ENCODE measurements around the gene FBXW5. TPM values are rescaled to one million over a fixed set of nuclear protein-coding genes. Genes with fewer than 3 reads are reported as not detected.

The FBXW5 gene
- total RNA-seq, 2 experiments from 2014 or later: 63.3 to 89.6 TPM

GRCh38 chr9:136896027-136896426 lies 48.5 kb downstream of the FBXW5 start:
- no peaks in the 10 kb centered on the region for H3K4me1 ChIP-seq (ENCODE audit: insufficient read depth, low read length, poor library complexity, severe bottlenecking)
- ChIA-PET POLR2A (interaction anchor here (0.6 kb wide), 1 partner anchor 1115 kb away, joined by 6 read pairs; no protein-coding TSS in a partner anchor), CTCF (ENCODE audit: unreplicated experiment) (no interaction called here)
- intact Hi-C loops (cut with micrococcal nuclease; ENCODE audit: unreplicated experiment): no loop called here
- peaks cover 42% of the 10 kb centered on the region; the same call in 1 of the 2 replicates for H3K79me2 ChIP-seq (ENCODE audit: insufficient read depth, low read depth, low read length)
- TF ChIP-seq EZH2phosphoT487 (IDR thresholded peaks at IDR 0.05; ENCODE audit: borderline replicate concordance, low read depth, low read length): no peak
- TF ChIP-seq, protein P1, sequence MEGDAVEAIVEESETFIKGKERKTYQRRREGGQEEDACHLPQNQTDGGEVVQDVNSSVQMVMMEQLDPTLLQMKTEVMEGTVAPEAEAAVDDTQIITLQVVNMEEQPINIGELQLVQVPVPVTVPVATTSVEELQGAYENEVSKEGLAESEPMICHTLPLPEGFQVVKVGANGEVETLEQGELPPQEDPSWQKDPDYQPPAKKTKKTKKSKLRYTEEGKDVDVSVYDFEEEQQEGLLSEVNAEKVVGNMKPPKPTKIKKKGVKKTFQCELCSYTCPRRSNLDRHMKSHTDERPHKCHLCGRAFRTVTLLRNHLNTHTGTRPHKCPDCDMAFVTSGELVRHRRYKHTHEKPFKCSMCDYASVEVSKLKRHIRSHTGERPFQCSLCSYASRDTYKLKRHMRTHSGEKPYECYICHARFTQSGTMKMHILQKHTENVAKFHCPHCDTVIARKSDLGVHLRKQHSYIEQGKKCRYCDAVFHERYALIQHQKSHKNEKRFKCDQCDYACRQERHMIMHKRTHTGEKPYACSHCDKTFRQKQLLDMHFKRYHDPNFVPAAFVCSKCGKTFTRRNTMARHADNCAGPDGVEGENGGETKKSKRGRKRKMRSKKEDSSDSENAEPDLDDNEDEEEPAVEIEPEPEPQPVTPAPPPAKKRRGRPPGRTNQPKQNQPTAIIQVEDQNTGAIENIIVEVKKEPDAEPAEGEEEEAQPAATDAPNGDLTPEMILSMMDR (conservative IDR thresholded peaks at IDR 0.05; ENCODE audit: low read length): no peak
- DNase-seq (ENCODE audit: low spot score): no peak
- H3K4me2 ChIP-seq (ENCODE audit: low read length): no peak overlapping the region
- no peak overlapping the region for H2AFZ ChIP-seq (ENCODE audit: low read length)
- BruUV-seq (replicated peaks): no TSS peak
- no peak overlapping the region for H3K4me3 ChIP-seq (ENCODE audit: low read depth, low read length, poor library complexity, severe bottlenecking)
- peaks cover 68% of the 10 kb centered on the region for H3K36me3 ChIP-seq (ENCODE audit: insufficient read depth, low read length)
- H3K9me2 ChIP-seq (ENCODE audit: insufficient read depth, low read length): no peaks in the 10 kb centered on the region
- H3K27ac ChIP-seq (ENCODE audit: low read depth, low read length, poor library complexity, severe bottlenecking): no peak overlapping the region
- no peaks in the 10 kb centered on the region; the same call in 1 of the 2 replicates for H4K20me1 ChIP-seq (ENCODE audit: insufficient read depth, low read length)
- no peaks in the 10 kb centered on the region for H3K9me3 ChIP-seq (ENCODE audit: low read length)

DNA sequence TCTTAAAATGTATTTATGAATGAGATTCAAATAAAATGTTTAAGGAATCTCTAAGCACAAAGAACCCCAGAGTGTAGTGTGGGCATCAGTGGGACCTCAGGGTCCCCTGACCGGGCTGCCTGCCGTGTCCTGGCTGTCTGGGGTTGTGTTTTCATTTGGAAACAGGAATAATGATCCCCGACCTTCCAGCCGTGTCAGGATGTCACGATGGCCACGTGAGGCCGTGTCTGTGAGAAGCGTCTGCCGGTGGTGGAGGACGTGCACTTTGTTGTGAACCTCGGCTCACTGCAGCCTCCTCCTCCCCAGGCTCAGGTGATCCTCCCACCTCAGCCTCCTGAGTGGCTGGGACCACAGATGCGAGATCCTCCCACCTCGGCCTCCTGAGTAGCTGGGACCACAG lies 53.9 kb downstream of the FBXW5 start:
- Histone ChIP-seq H3K4me2 (ENCODE audit: low read length) (no peak overlapping the region), H3K9me3 (ENCODE audit: low read length) (no peaks in the 10 kb centered on the region), H4K20me1 (ENCODE audit: insufficient read depth, low read length) (peaks cover 10% of the 10 kb centered on the region; the same call in 1 of the 2 replicates), H3K79me2 (ENCODE audit: insufficient read depth, low read depth, low read length) (peaks cover 80% of the 10 kb centered on the region), H3K9me2 (ENCODE audit: insufficient read depth, low read length) (no peaks in the 10 kb centered on the region), H3K4me3 (ENCODE audit: low read depth, low read length, poor library complexity, severe bottlenecking) (no peak overlapping the region), H2AFZ (ENCODE audit: low read length) (no peak overlapping the region), H3K4me1 (ENCODE audit: insufficient read depth, low read length, poor library complexity, severe bottlenecking) (no peaks in the 10 kb centered on the region), H3K36me3 (ENCODE audit: insufficient read depth, low read length) (peaks cover 48% of the 10 kb centered on the region), H3K27ac (ENCODE audit: low read depth, low read length, poor library complexity, severe bottlenecking) (no peak overlapping the region)
- ChIA-PET POLR2A (interaction anchor here (0.8 kb wide), 1 partner anchor 11 kb away, joined by 4 read pairs; no protein-coding TSS in a partner anchor), CTCF (ENCODE audit: unreplicated experiment) (no interaction called here)
- DNase-seq (ENCODE audit: low spot score): no peak
- no peak for TF ChIP-seq EZH2phosphoT487 (IDR thresholded peaks at IDR 0.05; ENCODE audit: borderline replicate concordance, low read depth, low read length)
- TF ChIP-seq, protein P1 (conservative IDR thresholded peaks at IDR 0.05; ENCODE audit: low read length): no peak
- BruUV-seq (replicated peaks): no TSS peak
- intact Hi-C loops (cut with micrococcal nuclease; ENCODE audit: unreplicated experiment): no loop called here

Other genes starting within 250 kb of the FBXW5 start
Only the 30 nearest of the 32 such genes appear.
- 13.3 and 13.9 TPM in 2 replicates for gene DIPK1B, start 232.2 kb downstream of the FBXW5 start, total RNA-seq (2014; rRNA removed; shearing (Covaris generic))
- gene DIPK1B, start 232.2 kb downstream of the FBXW5 start, total RNA-seq (2022): 0.30 and 0.74 TPM in 2 replicates
- not detected in 2 replicates for gene LCN10, start 201.8 kb downstream of the FBXW5 start, total RNA-seq (2014; rRNA removed; shearing (Covaris generic))
- gene LCN10, start 201.8 kb downstream of the FBXW5 start, total RNA-seq (2022): not detected in 2 replicates
- not detected in 2 replicates for gene LCN6, start 196.2 kb downstream of the FBXW5 start, total RNA-seq (2014; rRNA removed; shearing (Covaris generic))
- not detected in 2 replicates for gene LCN6, start 196.2 kb downstream of the FBXW5 start, total RNA-seq (2022)
- gene LCN8, start 186.5 kb downstream of the FBXW5 start, total RNA-seq (2014; rRNA removed; shearing (Covaris generic)): not detected in 2 replicates
- not detected in 2 replicates for gene LCN8, start 186.5 kb downstream of the FBXW5 start, total RNA-seq (2022)
- gene LCN15, start 180.2 kb downstream of the FBXW5 start, total RNA-seq (2014; rRNA removed; shearing (Covaris generic)): not detected in 2 replicates
- not detected in 2 replicates for gene LCN15, start 180.2 kb downstream of the FBXW5 start, total RNA-seq (2022)
- 61.9 and 70.2 TPM in 2 replicates for gene TMEM141, start 153.4 kb downstream of the FBXW5 start, total RNA-seq (2014; rRNA removed; shearing (Covaris generic))
- 41.5 and 43.2 TPM in 2 replicates for gene TMEM141, start 153.4 kb downstream of the FBXW5 start, total RNA-seq (2022)
- gene CCDC183, start 148.4 kb downstream of the FBXW5 start, total RNA-seq (2014; rRNA removed; shearing (Covaris generic)): 1.3 and 2.2 TPM in 2 replicates
- gene CCDC183, start 148.4 kb downstream of the FBXW5 start, total RNA-seq (2022): 0.44 and 0.88 TPM in 2 replicates
- gene RABL6, start 136.8 kb downstream of the FBXW5 start, total RNA-seq (2014; rRNA removed; shearing (Covaris generic)): 97.0 and 113 TPM in 2 replicates
- 126 and 133 TPM in 2 replicates for gene RABL6, start 136.8 kb downstream of the FBXW5 start, total RNA-seq (2022)
- gene AJM1, start 102.3 kb downstream of the FBXW5 start, total RNA-seq (2014; rRNA removed; shearing (Covaris generic)): 2.4 and 2.5 TPM in 2 replicates
- 4.6 and 5.1 TPM in 2 replicates for gene AJM1, start 102.3 kb downstream of the FBXW5 start, total RNA-seq (2022)
- 56.9 and 81.9 TPM in 2 replicates for gene PHPT1, start 95.3 kb downstream of the FBXW5 start, total RNA-seq (2014; rRNA removed; shearing (Covaris generic))
- gene PHPT1, start 95.3 kb downstream of the FBXW5 start, total RNA-seq (2022): 42.4 and 49.9 TPM in 2 replicates
- gene MAMDC4, start 92.4 kb downstream of the FBXW5 start, total RNA-seq (2014; rRNA removed; shearing (Covaris generic)): 11.7 and 14.0 TPM in 2 replicates
- gene MAMDC4, start 92.4 kb downstream of the FBXW5 start, total RNA-seq (2022): 12.7 and 14.2 TPM in 2 replicates
- gene EDF1, start 78.4 kb downstream of the FBXW5 start, total RNA-seq (2014; rRNA removed; shearing (Covaris generic)): 272 and 409 TPM in 2 replicates
- gene EDF1, start 78.4 kb downstream of the FBXW5 start, total RNA-seq (2022): 222 and 246 TPM in 2 replicates
- gene TRAF2, start 58.2 kb downstream of the FBXW5 start, total RNA-seq (2014; rRNA removed; shearing (Covaris generic)): 31.4 and 34.7 TPM in 2 replicates
- gene TRAF2, start 58.2 kb downstream of the FBXW5 start, total RNA-seq (2022): 40.5 and 43.7 TPM in 2 replicates
- gene C8G, start 505 bp upstream of the FBXW5 start, total RNA-seq (2014; rRNA removed; shearing (Covaris generic)): 0.95 and 1.0 TPM in 2 replicates
- 2.1 and 2.2 TPM in 2 replicates for gene C8G, start 505 bp upstream of the FBXW5 start, total RNA-seq (2022)
- gene LCN12, start 7.5 kb upstream of the FBXW5 start, total RNA-seq (2014; rRNA removed; shearing (Covaris generic)): 0.95 and 6.5 TPM in 2 replicates
- 3.5 and 3.7 TPM in 2 replicates for gene LCN12, start 7.5 kb upstream of the FBXW5 start, total RNA-seq (2022)
- not detected in 2 replicates for gene PTGDS, start 32.8 kb upstream of the FBXW5 start, total RNA-seq (2014; rRNA removed; shearing (Covaris generic))
- not detected in 2 replicates for gene PTGDS, start 32.8 kb upstream of the FBXW5 start, total RNA-seq (2022)
- gene LCNL1, start 38.3 kb upstream of the FBXW5 start, total RNA-seq (2014; rRNA removed; shearing (Covaris generic)): not detected in 2 replicates
- not detected in 2 replicates for gene LCNL1, start 38.3 kb upstream of the FBXW5 start, total RNA-seq (2022)
- gene PAXX, start 47.7 kb upstream of the FBXW5 start, total RNA-seq (2014; rRNA removed; shearing (Covaris generic)): 63.5 and 66.5 TPM in 2 replicates
- gene PAXX, start 47.7 kb upstream of the FBXW5 start, total RNA-seq (2022): 45.7 and 46.3 TPM in 2 replicates
- not detected in 2 replicates for gene CLIC3, start 51.8 kb upstream of the FBXW5 start, total RNA-seq (2014; rRNA removed; shearing (Covaris generic))
- gene CLIC3, start 51.8 kb upstream of the FBXW5 start, total RNA-seq (2022): not detected in 2 replicates
- 2.4 and 4.1 TPM in 2 replicates for gene ABCA2, start 83.5 kb upstream of the FBXW5 start, total RNA-seq (2014; rRNA removed; shearing (Covaris generic))
- 8.3 and 10.6 TPM in 2 replicates for gene ABCA2, start 83.5 kb upstream of the FBXW5 start, total RNA-seq (2022)
- gene FUT7, start 87.3 kb upstream of the FBXW5 start, total RNA-seq (2014; rRNA removed; shearing (Covaris generic)): not detected in 2 replicates
- gene FUT7, start 87.3 kb upstream of the FBXW5 start, total RNA-seq (2022): 0.21 TPM in 1 of 2 replicates, not detected in the other
- 0.21 and 0.32 TPM in 2 replicates for gene NPDC1, start 101.4 kb upstream of the FBXW5 start, total RNA-seq (2014; rRNA removed; shearing (Covaris generic))
- 0.38 and 0.39 TPM in 2 replicates for gene NPDC1, start 101.4 kb upstream of the FBXW5 start, total RNA-seq (2022)
- gene ENTPD2, start 109.3 kb upstream of the FBXW5 start, total RNA-seq (2014; rRNA removed; shearing (Covaris generic)): 0.16 TPM in 1 of 2 replicates, not detected in the other
- not detected in 2 replicates for gene ENTPD2, start 109.3 kb upstream of the FBXW5 start, total RNA-seq (2022)
- 65.9 and 74.0 TPM in 2 replicates for gene SAPCD2, start 125.8 kb upstream of the FBXW5 start, total RNA-seq (2014; rRNA removed; shearing (Covaris generic))
- 51.4 and 57.2 TPM in 2 replicates for gene SAPCD2, start 125.8 kb upstream of the FBXW5 start, total RNA-seq (2022)
- gene UAP1L1, start 132.8 kb upstream of the FBXW5 start, total RNA-seq (2014; rRNA removed; shearing (Covaris generic)): 5.3 and 5.7 TPM in 2 replicates
- gene UAP1L1, start 132.8 kb upstream of the FBXW5 start, total RNA-seq (2022): 12.3 and 16.7 TPM in 2 replicates
- 22.5 and 32.7 TPM in 2 replicates for gene MAN1B1, start 142.2 kb upstream of the FBXW5 start, total RNA-seq (2014; rRNA removed; shearing (Covaris generic))
- gene MAN1B1, start 142.2 kb upstream of the FBXW5 start, total RNA-seq (2022): 38.8 and 43.4 TPM in 2 replicates
- gene DPP7, start 170.0 kb upstream of the FBXW5 start, total RNA-seq (2014; rRNA removed; shearing (Covaris generic)): 173 and 182 TPM in 2 replicates
- gene DPP7, start 170.0 kb upstream of the FBXW5 start, total RNA-seq (2022): 154 TPM in 2 replicates
- 0.06 TPM in 1 of 2 replicates, not detected in the other for gene GRIN1, start 194.4 kb upstream of the FBXW5 start, total RNA-seq (2014; rRNA removed; shearing (Covaris generic))
- 0.15 and 0.55 TPM in 2 replicates for gene GRIN1, start 194.4 kb upstream of the FBXW5 start, total RNA-seq (2022)
- gene LRRC26, start 225.3 kb upstream of the FBXW5 start, total RNA-seq (2014; rRNA removed; shearing (Covaris generic)): 0.21 TPM in 1 of 2 replicates, not detected in the other
- gene LRRC26, start 225.3 kb upstream of the FBXW5 start, total RNA-seq (2022): not detected in 2 replicates
- not detected in 2 replicates for gene TMEM210, start 227.3 kb upstream of the FBXW5 start, total RNA-seq (2014; rRNA removed; shearing (Covaris generic))
- not detected in 2 replicates for gene TMEM210, start 227.3 kb upstream of the FBXW5 start, total RNA-seq (2022)